Transverse colon (tissue), 3 donors: Measurements from ENCODE around the gene CHD3.

Experiments used
- CTCF ChIP-seq, 5 experiments: fragments of 200-600 bp in 3 of 5; fragments of 450-650 bp in 2 of 5; sonication (generic) in 3 of 5; IDR thresholded peaks; 1 replicate in 2 of 5; 2 replicates in 3 of 5; pipeline ENCODE4 v1.5.1; 2016 to 2017; ENCODE audit warnings: antibody characterized with exemption in 5 of 5, inconsistent platforms in 3 of 5, mild to moderate bottlenecking in 2 of 5, moderate library complexity in 1 of 5
- EP300 ChIP-seq: sonication (generic); formaldehyde crosslinking; IDR thresholded peaks from one replicate; pipeline ENCODE4 v1.6.1; 2017; ENCODE audit warnings: antibody characterized with exemption, low read depth
- POLR2A ChIP-seq: fragments of 450-650 bp; IDR thresholded peaks from one replicate; pipeline ENCODE4 v1.6.1; 2016; ENCODE audit warnings: antibody characterized with exemption, mild to moderate bottlenecking, moderate library complexity

- no peak for TF ChIP-seq EP300
- no peak for TF ChIP-seq CTCF (IDR thresholded peaks at IDR 0.05)
- TF ChIP-seq POLR2A, result no peak
These were observed 22.5 kb downstream of the CHD3 start for GRCh38 chr17:7911116-7911515.
